ENCODE measurements around the gene PRM1. TPM values are rescaled to one million over a fixed set of nuclear protein-coding genes. Genes with fewer than 3 reads are reported as not detected.

PRM1 gene
- total and polyA plus RNA-seq, 2 experiments from 2014 or later = not detected

DNA sequence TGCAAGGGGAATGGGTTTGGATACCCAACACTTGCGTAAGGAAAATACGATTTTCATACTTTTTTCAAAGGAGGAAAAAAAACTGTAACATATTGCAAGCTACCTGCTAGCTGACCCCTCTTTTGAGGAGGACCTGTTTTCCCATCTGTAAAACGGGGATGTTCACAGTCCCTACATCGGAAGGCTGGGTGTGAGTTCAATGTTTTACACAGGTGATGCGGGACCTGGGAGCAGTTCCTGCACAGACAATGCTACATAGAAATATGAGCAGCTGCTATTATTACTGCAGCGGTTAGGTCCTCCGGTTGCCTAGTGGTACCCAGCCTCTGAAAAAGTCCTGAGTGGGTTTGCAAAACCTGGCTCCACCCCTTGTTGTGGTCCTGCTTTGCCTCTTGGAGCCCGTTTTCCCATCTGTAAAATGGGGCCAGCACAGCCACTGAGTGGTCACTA, 28.6 kb downstream of the PRM1 start:
- in situ Hi-C loops (cut with MboI) = loop anchor here (10.0 kb wide), 1 partner anchor 288 kb away; no protein-coding TSS in a partner anchor
- no peak overlapping the region for H3K27ac ChIP-seq

DNA sequence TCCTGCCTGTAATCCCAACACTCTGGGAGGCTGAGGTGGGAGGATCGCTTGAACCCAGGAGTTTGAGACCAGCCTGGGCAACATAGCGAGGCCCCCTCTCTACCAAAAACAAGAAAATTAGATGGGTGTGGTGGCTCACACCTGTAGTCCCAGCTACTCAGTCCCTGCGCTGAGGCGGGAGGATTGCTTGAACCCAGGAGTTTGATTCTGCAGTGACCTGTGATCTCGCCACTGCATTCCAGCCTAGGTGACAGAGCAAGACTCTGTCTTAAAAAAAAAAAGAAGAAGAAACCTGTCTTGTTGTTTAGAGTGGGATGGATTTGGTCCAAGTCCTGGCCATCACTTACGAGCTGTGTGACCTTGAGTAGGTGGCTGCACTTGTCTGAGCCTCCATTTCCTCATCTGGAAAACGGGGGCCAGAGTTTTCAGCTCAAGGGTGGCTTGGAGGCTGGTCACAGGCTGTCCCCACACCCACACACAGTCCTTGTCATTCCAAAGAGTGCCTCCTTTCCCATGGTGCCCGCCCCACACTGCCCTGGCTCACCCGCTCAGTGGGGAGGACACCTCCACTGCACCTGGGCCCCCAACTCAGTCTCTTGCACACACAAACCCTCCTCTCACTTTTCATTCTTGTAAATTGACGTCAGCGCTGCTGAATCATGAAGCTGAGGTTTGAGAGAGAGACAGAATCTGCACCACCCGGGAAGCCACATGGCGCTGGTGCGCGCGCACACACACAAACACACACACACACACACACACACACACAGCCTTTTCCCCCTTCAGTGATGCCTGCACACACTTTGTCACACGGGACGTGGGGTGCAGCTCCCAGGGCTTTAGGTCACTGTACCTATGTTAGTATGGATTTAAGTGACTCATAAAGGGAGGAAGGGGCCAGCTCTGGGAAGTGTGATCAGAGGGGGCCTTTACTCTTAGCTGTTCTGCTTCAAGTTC, 29.3 kb downstream of the PRM1 start:
- H3K79me2 ChIP-seq (ENCODE audit: insufficient read depth) = no peaks in the 10 kb centered on the region
- H3K27ac ChIP-seq = no peak overlapping the region
- in situ Hi-C loops (cut with MboI) = loop anchor here (10.0 kb wide), 1 partner anchor 287 kb away; no protein-coding TSS in a partner anchor
- no peaks in the 10 kb centered on the region for H3K9me2 ChIP-seq (ENCODE audit: insufficient read depth)
- TF ChIP-seq EZH2 (IDR thresholded peaks at IDR 0.05; ENCODE audit: insufficient read depth, poor library complexity, severe bottlenecking) (no peak), EZH2phosphoT487 (IDR thresholded peaks at IDR 0.05; ENCODE audit: insufficient read depth, low read depth) (no peak)
- no peak overlapping the region for H3K4me3 ChIP-seq
- no peaks in the 10 kb centered on the region for H3K36me3 ChIP-seq (ENCODE audit: low read depth)
- peaks cover 8% of the 10 kb centered on the region for H3F3A ChIP-seq (ENCODE audit: insufficient read depth)
- no peaks in the 10 kb centered on the region for H3K27me3 ChIP-seq (replicated peaks; ENCODE audit: insufficient read depth)
- no peak overlapping the region for H3K4me2 ChIP-seq (ENCODE audit: unreplicated experiment)
- H4K20me1 ChIP-seq (ENCODE audit: insufficient read depth) = no peaks in the 10 kb centered on the region
- DNase-seq = peak; percentile 57
- H3K9me3 ChIP-seq (ENCODE audit: low read depth) = no peaks in the 10 kb centered on the region
- no peak overlapping the region for H2AFZ ChIP-seq
- H3K4me1 ChIP-seq (ENCODE audit: insufficient read depth) = 0 out of 2 replicates have a peak, but pooled peaks cover under 1% of the 10 kb centered on the region
- WGBS, 2 experiments (ENCODE audit: low coverage in 1 of 2, low lambda C conversion rate in 2 of 2, missing lambda C conversion rate in 2 of 2) = 84 to 88% methylated on average over 17 to 18 of the region's 18 CpGs
- H3K9ac ChIP-seq = no peak overlapping the region

More for the DNA sequence above, 28.6 kb downstream of the PRM1 start:
- Histone ChIP-seq H3K9me3 (ENCODE audit: low read depth) (no peaks in the 10 kb centered on the region), H3K9me2 (ENCODE audit: insufficient read depth) (no peaks in the 10 kb centered on the region), H2AFZ (no peak overlapping the region), H4K20me1 (ENCODE audit: insufficient read depth) (no peaks in the 10 kb centered on the region), H3K9ac (no peak overlapping the region), H3K79me2 (ENCODE audit: insufficient read depth) (no peaks in the 10 kb centered on the region), H3K4me3 (no peak overlapping the region), H3K36me3 (ENCODE audit: low read depth) (no peaks in the 10 kb centered on the region), H3K27me3 (replicated peaks; ENCODE audit: insufficient read depth) (no peaks in the 10 kb centered on the region), H3K4me1 (ENCODE audit: insufficient read depth) (peaks cover 4% of the 10 kb centered on the region; the same call in 1 of the 2 replicates), H3F3A (ENCODE audit: insufficient read depth) (peaks cover 8% of the 10 kb centered on the region), H3K4me2 (ENCODE audit: unreplicated experiment) (no peak overlapping the region)
- no peak for DNase-seq
- TF ChIP-seq EZH2 (IDR thresholded peaks at IDR 0.05; ENCODE audit: insufficient read depth, poor library complexity, severe bottlenecking) (no peak), EZH2phosphoT487 (IDR thresholded peaks at IDR 0.05; ENCODE audit: insufficient read depth, low read depth) (no peak)
- 93 to 95% methylated on average over 8 of the region's 8 CpGs for WGBS, 2 experiments (ENCODE audit: low coverage in 1 of 2, low lambda C conversion rate in 2 of 2, missing lambda C conversion rate in 2 of 2)

DNA sequence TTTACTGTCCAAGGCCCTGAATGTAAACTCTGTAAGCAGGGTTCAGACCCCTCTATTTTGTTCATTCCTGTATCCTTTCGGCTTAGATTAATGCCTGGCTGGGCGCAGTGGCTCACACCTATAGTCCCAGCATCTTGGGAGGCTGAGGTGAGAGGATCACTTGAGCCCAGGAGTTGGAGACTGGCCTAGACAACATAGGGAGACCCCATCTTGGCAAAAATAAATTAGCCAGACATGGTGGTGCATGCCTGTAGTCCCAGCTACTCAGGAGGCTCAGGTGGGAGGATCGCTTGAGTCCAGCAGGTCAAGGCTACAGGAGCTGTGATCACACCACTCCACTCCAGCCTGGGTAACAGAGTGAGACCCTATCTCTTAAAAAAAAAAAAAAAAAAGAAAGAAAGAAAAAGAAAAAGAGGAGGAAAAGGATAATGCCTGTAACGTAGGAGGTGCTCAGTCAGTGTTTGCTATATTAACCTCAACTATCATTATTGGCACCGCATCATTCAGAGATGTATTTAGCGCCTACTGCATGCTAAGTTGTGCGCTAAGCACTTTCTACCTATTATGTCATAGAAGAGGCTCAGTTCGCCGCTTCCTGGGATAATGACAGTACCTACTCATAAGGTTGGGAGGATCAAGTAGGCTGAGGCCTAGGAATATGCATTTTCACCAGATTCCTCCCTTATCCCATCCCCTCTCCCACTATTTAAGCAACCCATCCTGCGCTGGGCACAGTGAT, 30.2 kb downstream of the PRM1 start:
- H3K36me3 ChIP-seq (ENCODE audit: low read depth) = no peaks in the 10 kb centered on the region
- H3K27ac ChIP-seq = no peak overlapping the region
- H3K79me2 ChIP-seq (ENCODE audit: insufficient read depth) = no peaks in the 10 kb centered on the region
- no peaks in the 10 kb centered on the region for H3K27me3 ChIP-seq (replicated peaks; ENCODE audit: insufficient read depth)
- no peak overlapping the region for H2AFZ ChIP-seq
- in situ Hi-C loops (cut with MboI) = loop anchor here (10.0 kb wide), 1 partner anchor 286 kb away; no protein-coding TSS in a partner anchor
- WGBS, 2 experiments (ENCODE audit: low coverage in 1 of 2, low lambda C conversion rate in 2 of 2, missing lambda C conversion rate in 2 of 2) = 91 to 96% methylated on average over 10 of the region's 10 CpGs
- peaks cover 8% of the 10 kb centered on the region for H3F3A ChIP-seq (ENCODE audit: insufficient read depth)
- no peak overlapping the region for H3K4me3 ChIP-seq
- H3K4me2 ChIP-seq (ENCODE audit: unreplicated experiment) = no peak overlapping the region
- no peak for DNase-seq
- H4K20me1 ChIP-seq (ENCODE audit: insufficient read depth) = no peaks in the 10 kb centered on the region
- no peaks in the 10 kb centered on the region for H3K9me2 ChIP-seq (ENCODE audit: insufficient read depth)
- H3K4me1 ChIP-seq (ENCODE audit: insufficient read depth) = no peaks in the 10 kb centered on the region
- no peaks in the 10 kb centered on the region for H3K9me3 ChIP-seq (ENCODE audit: low read depth)
- TF ChIP-seq EZH2 (IDR thresholded peaks at IDR 0.05; ENCODE audit: insufficient read depth, poor library complexity, severe bottlenecking) = no peak
- TF ChIP-seq EZH2phosphoT487 (IDR thresholded peaks at IDR 0.05; ENCODE audit: insufficient read depth, low read depth) = no peak
- no peak overlapping the region for H3K9ac ChIP-seq

DNA sequence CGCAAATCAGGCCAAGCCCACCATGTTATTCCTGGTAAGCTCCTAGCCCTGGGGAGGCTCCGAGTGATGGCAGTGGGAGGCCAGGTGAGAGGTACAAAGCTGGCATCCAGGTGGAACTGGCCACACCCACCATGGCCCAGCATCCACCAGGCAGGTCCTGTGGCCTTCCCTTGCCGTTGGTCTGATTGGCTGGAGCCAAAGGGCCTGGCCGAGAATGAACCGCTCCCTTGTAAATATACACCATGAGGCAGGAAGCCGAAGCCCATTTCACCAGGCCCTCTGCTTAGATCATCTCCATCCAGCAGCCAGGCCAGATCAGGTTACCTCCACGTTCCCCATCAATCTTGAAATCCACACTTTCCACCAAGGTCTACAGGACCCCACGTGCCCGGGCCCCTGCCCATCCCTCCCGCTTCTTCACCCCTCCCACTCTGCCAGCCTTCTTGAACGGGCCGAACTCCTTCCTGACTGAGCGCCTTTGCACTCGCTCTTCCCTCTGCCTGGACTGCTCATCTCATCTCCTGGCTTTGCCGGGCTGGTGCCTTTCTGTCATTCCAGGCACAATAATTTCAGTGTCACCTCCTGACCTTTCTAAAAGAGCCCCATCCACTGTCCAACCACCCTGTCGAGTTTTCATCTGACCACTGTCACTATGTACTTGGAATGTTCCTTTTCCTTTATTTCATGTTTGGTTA, 30.9 kb downstream of the PRM1 start:
- 68 to 70% methylated on average over 16 of the region's 16 CpGs for WGBS, 2 experiments (ENCODE audit: low coverage in 1 of 2, low lambda C conversion rate in 2 of 2, missing lambda C conversion rate in 2 of 2)
- in situ Hi-C loops (cut with MboI) = loop anchor here (10.0 kb wide), 1 partner anchor 285 kb away; no protein-coding TSS in a partner anchor
- Histone ChIP-seq H4K20me1 (ENCODE audit: insufficient read depth) (no peaks in the 10 kb centered on the region), H3K4me2 (ENCODE audit: unreplicated experiment) (no peak overlapping the region), H3K27ac (no peak overlapping the region), H3K79me2 (ENCODE audit: insufficient read depth) (no peaks in the 10 kb centered on the region), H3K9ac (no peak overlapping the region), H3K4me1 (ENCODE audit: insufficient read depth) (no peaks in the 10 kb centered on the region), H2AFZ (no peak overlapping the region), H3K4me3 (no peak overlapping the region), H3F3A (ENCODE audit: insufficient read depth) (peaks cover 8% of the 10 kb centered on the region), H3K9me2 (ENCODE audit: insufficient read depth) (no peaks in the 10 kb centered on the region), H3K27me3 (replicated peaks; ENCODE audit: insufficient read depth) (no peaks in the 10 kb centered on the region), H3K36me3 (ENCODE audit: low read depth) (no peaks in the 10 kb centered on the region), H3K9me3 (ENCODE audit: low read depth) (no peaks in the 10 kb centered on the region)
- no peak for TF ChIP-seq EZH2phosphoT487 (IDR thresholded peaks at IDR 0.05; ENCODE audit: insufficient read depth, low read depth)
- TF ChIP-seq EZH2 (IDR thresholded peaks at IDR 0.05; ENCODE audit: insufficient read depth, poor library complexity, severe bottlenecking) = no peak
- no peak for DNase-seq
